ENCODE measurements around the gene RAD51B.

The RAD51B gene

GRCh38 chr14:68254669-68255527 is 435.3 kb downstream of the RAD51B start:
- TF ChIP-seq CTCF (IDR thresholded peaks at IDR 0.05): no peak

GRCh38 chr14:68255693-68256178 is 436.2 kb downstream of the RAD51B start:
- no peak for TF ChIP-seq CTCF (IDR thresholded peaks at IDR 0.05)

- no peak for TF ChIP-seq CTCF (IDR thresholded peaks at IDR 0.05)
Observed at GRCh38 chr14:68257969-68258368, 438.4 kb downstream of the RAD51B start.

- TF ChIP-seq CTCF (IDR thresholded peaks at IDR 0.05): no peak
Observed at GRCh38 chr14:68260121-68260520, 440.5 kb downstream of the RAD51B start.

GRCh38 chr14:68261092-68261842 is 441.7 kb downstream of the RAD51B start:
- no peak for TF ChIP-seq CTCF (IDR thresholded peaks at IDR 0.05)

GRCh38 chr14:68262567-68262966 is 443.0 kb downstream of the RAD51B start:
- no peak for TF ChIP-seq CTCF (IDR thresholded peaks at IDR 0.05)

- no peak for TF ChIP-seq CTCF (IDR thresholded peaks at IDR 0.05)
Observed at GRCh38 chr14:68263563-68264259, 444.1 kb downstream of the RAD51B start.
